GM10847 (cell line): ENCODE data around the gene SYNE1.

Source experiments
- POLR2A ChIP-seq: IDR thresholded peaks from 2 replicates; pipeline ENCODE4 v1.6.1; 2011; ENCODE audit not compliant: insufficient read length; ENCODE audit errors: extremely low read depth

Gene SYNE1

DNA sequence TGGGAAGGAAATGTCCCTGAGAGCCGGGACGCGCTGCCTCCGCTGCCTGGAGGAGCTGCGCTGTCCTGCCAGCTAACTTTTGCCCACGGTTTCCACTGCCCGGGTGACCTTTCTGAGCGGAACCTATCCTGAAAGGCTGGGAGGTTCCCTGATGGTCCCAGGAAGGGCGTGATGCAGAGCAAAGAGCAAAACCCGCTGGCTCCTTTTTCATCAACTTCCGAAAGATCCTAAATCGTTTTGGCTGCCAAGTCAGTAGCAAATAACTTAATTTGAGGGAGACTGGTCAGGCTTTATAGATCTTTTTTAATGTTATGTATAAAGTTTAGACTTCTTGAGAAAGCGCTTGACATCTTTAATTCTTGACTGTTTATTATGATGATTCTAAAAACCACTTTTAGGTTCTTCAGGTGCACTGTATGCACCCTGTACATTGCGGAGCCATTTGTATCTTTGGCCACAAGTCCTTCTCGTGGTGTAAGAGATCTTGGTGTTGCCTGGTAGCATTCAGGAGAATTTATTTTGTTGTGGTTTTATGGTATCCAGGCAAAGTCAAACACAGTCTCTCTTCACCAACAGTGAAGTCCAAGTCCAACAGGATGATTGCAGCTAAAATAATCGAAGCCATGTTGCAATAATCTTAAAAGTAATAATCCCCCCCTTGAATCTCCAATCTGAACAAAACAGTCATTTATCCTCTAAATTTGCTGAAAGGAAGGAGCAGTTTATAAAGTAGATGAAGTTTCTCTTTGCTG is at the start of gene SYNE1:
TSS of gene SYNE1 (minus strand) at position 67 of the 752 bp plus-strand sequence. CDS start 9,031 bp downstream, outside the sequence.
- no peak for TF ChIP-seq POLR2A

- TF ChIP-seq POLR2A, result no peak
Observed at GRCh38 chr6:152685819-152686218, 48.7 kb upstream of the SYNE1 start.

DNA sequence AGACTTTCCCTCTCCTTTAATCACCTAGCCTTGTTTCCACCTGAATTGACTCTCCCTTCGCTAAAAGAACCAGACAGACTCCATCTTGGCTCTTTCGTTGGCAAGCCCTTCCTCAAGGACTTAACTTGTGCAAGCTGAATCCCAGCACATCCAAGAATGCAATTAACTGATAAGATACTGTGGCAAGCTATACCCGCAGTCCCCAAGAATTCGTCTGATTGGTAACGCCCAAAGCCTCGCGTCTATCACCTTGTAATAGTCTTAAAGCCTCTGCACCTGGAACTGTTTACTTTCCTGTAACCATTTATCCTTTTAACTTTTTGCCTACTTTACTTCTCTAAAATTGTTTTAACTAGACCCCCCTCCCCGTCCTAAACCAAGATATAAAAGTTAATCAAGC is 45.0 kb upstream of the SYNE1 start:
- no peak for TF ChIP-seq POLR2A

GRCh38 chr6:152680879-152681517 is 43.8 kb upstream of the SYNE1 start:
- TF ChIP-seq POLR2A, result no peak

GRCh38 chr6:152680151-152680550 is 43.0 kb upstream of the SYNE1 start:
- TF ChIP-seq POLR2A, result no peak

DNA sequence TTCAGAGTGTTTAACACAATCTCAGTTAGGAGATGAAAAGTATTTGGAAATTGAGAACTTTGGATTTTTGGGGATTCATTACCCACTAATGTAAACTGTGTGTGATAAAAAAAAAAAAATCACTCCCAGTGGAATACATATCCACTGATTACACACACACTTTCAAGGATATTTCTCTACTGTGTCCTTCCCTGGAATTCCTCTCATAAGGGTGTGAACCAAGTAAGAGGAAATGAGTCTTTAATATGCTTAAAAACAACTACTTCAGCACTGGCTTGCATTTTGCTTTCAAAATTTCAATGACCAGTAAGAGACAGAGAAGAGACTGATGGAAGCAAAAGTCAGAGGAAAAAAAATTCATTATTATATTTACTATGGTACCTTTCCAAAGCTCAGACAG is 36.1 kb upstream of the SYNE1 start:
- TF ChIP-seq POLR2A, result no peak

DNA sequence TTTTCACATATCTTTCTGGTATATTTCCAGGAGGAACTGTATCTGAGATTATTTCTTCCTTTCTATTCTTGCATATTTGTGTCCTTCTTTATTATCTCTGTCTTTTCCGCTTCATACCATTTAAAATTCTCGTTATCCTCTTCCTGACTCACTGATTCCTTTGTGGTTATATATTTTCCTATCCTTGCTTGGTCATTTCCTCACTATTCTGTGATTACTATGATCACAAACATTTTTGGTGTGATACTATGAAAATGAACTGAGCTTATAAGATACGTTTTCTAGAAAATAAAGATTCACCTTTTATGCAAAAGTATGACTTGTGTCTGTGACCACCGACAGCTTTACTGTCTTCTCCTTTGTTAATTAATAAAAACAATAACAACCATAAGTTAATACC is 34.0 kb upstream of the SYNE1 start:
- no peak for TF ChIP-seq POLR2A

GRCh38 chr6:152669895-152670294 is 32.7 kb upstream of the SYNE1 start:
- TF ChIP-seq POLR2A, result no peak

GRCh38 chr6:152661776-152662175 is 24.6 kb upstream of the SYNE1 start:
- no peak for TF ChIP-seq POLR2A

GRCh38 chr6:152651986-152652385 is 14.8 kb upstream of the SYNE1 start:
- TF ChIP-seq POLR2A, result no peak

DNA sequence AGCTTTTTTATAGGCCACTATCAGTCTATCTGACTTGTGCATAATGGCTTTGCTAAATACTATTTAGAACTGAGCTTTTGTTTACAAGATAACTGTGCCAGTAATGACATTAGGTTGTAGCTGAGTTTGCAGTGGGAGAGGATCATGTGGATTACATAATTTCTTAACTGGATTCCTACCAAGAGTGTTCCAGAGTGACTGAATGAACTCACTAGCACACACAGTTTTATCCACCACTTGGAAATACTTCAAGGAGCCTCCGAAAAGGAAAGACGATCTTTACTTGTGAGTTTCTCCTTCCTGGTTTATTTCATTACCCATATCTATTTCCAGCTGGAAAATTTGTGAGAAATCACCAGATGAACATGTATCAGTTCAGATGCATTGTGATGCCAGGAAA is 10.9 kb upstream of the SYNE1 start:
- TF ChIP-seq POLR2A, result no peak

DNA sequence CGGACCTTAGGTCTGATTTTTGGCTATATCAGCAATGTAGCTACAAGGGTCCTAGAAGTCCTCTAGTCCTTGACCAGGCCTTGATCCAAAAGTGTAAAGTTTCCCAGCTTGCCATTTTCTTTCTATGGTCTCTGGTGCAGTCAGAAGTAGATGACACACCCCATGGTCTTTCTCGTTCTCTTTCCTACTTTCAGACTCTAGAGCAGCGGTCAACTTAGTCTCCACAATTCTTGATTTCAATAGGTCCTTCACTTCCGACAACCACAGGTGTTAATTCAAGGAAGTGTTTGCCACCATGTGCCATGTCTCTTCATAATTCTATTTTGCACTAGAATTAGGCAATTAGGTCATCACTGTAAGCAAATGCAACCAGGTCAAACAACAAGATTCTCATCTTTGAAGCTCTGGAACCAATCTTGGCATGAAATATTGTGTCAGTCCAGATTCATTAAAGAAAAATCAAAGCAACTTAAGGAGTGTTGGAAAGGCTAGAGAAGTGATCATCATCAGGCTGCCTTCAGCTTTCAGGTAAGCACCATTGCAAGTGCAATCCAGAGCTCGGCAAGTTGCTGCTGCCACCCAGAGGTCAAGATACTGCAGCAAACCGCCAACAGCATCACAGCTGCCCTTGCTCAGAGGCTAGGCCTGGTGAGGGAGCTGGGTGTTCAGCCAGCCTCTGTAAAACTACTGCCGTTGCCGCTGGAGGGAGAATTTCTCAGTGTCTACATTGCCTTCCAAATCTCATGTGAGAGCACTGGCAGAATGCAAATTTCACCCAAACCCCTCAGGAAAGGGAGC is 5.6 kb upstream of the SYNE1 start:
- no peak for TF ChIP-seq POLR2A

GRCh38 chr6:152636609-152637295 is 410 bp downstream of the SYNE1 start:
- TF ChIP-seq POLR2A, result no peak

GRCh38 chr6:152636021-152636608 is 1.0 kb downstream of the SYNE1 start:
- no peak for TF ChIP-seq POLR2A

DNA sequence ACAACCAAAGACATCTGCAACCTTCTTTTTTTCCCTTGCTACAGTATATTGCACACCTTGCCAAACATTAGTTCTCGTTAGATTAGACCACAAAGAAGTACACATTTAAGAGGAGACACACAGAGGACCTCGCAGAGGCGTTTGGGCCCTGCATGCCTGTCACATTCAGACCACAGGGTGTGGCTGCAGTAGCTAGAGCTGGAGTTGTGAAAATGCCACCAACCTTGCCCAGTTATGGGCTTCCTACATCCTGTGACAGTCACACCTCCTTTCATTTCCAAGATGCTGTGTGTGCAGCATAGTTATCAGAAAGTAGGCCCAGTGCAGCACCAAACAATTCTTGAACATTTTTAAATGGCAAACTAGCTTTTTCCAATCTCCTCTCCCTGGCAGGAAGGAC is 2.4 kb downstream of the SYNE1 start:
- no peak for TF ChIP-seq POLR2A
